ENCODE results near the gene HLA-DMB. TPM values are rescaled to one million over a fixed set of nuclear protein-coding genes. Genes with fewer than 3 reads are reported as not detected.
A peak's percentile ranks its signal among the peaks of the same experiment; 100 is the strongest.

The HLA-DMB gene
- total and polyA plus RNA-seq, 10 of the 15 experiments (the other 5 are each of a cell fraction or from before 2014, with no cell fraction given) = 114 to 173 (median 150) TPM

GRCh38 chr6:32941214-32941768 lies 463 bp upstream of the HLA-DMB start (continued):
- peak; percentile 33 for TF ChIP-seq CUX1 (IDR thresholded peaks at IDR 0.05; ENCODE audit: insufficient replicate concordance, low read depth, low read length)
- TF ChIP-seq FOS (IDR thresholded peaks at IDR 0.05; ENCODE audit: borderline replicate concordance, extremely low read depth, insufficient read length) = no peak
- TF ChIP-seq ATF3 (IDR thresholded peaks at IDR 0.05; ENCODE audit: borderline replicate concordance, extremely low read depth, low read depth, low read length) = no peak
- TF ChIP-seq MYB (IDR thresholded peaks at IDR 0.05; ENCODE audit: borderline replicate concordance, low read depth, low read length) = no peak
- peak; percentile 79 for TF ChIP-seq PBX3 (IDR thresholded peaks at IDR 0.05; ENCODE audit: insufficient replicate concordance, low read depth, low read length)
- peak; percentile 69 for TF ChIP-seq BMI1 (IDR thresholded peaks at IDR 0.05; ENCODE audit: borderline replicate concordance)
- TF ChIP-seq JUND (IDR thresholded peaks at IDR 0.05; ENCODE audit: low read depth, low read length) = no peak
- peak; percentile 98 for TF ChIP-seq DPF2 (IDR thresholded peaks at IDR 0.05)
- TF ChIP-seq RB1 (IDR thresholded peaks at IDR 0.05; ENCODE audit: borderline replicate concordance) = no peak
- no peak for TF ChIP-seq CBX3 (IDR thresholded peaks at IDR 0.05; ENCODE audit: borderline replicate concordance, low read depth)
- TF ChIP-seq KLF5 (IDR thresholded peaks at IDR 0.05; ENCODE audit: partially characterized antibody) = peak; percentile 75
- peak; percentile 98 for TF ChIP-seq SKIL (IDR thresholded peaks at IDR 0.05; ENCODE audit: low read depth, poor library complexity, severe bottlenecking)
- TF ChIP-seq MYC (IDR thresholded peaks at IDR 0.05; ENCODE audit: insufficient read depth, insufficient read length, insufficient replicate concordance, low read length, severe bottlenecking) = no peak
- no peak for TF ChIP-seq BRCA1 (IDR thresholded peaks at IDR 0.05; ENCODE audit: low read depth, low read length)
- no peak for TF ChIP-seq BCLAF1 (IDR thresholded peaks at IDR 0.05)

Measured in GM12878 (cell line).